DMS79 treated with DMSO at 0.1 percent for 48 hours (cell line): ENCODE data around the gene ITGB2.
"Not testable (repeated sequence)": the region's sequence is repeated elsewhere in the genome, so short reads cannot be mapped to it uniquely, and the experiment has no call there.

Experiments
- DNase-seq: peaks from one replicate; lab custom pipeline; 2025; lab: John Stamatoyannopoulos, UW

ITGB2 gene

DNA sequence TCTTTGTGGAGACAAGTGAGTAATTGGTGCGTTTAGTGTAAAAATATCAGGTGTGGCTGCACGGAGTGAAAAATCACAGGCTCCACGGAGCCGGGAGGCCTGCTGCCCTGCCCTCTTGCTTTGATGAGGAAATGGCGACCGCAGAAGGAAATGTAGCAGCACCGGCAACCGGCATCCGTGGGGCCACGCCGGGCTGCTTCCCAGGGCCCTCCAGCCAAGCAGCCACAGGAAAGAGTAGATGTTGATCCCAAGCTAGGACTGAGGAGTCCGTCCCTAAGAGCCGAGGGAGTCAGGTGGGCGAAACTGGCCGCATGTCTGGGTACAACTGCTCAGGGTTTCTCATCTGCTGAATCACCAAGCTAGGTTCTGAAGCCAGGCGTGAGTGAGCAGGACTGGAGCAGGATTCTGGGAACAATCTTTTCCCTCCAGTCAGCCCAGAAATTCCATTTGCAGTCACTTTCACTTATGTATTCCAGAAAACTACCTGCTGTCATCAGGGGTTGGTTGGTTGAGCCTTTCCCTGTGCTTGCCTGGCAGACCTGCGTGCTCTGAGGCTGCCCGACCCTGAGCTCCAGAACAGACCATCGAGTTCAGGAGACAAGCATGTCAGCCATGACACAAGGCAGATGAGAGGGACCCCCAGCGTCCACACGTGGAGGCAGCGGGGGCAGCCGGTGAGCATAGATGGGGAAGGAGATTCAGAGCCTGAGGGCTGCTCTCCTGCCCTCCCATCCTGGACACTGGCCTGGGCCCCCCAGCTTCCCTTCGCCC lies 5.8 kb upstream of the ITGB2 start:
- no peak for DNase-seq

DNA sequence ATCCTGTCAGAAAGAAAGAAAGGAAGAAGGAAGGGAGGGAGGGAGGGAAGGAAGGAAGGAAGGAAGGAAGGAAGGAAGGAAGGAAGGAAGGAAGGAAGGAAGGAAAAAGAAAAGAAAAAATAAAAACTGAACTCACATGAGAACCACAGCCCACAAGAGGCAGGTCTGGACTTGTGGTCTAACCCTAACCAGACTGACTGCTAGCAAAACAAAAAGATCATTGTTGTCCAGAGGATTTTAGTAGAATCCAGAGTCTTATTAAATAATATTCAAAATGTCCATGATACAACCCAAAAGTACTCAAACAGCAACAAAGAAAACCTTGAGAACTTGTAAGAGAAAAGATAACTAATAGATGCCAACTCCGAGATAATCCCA lies 4.7 kb upstream of the ITGB2 start:
- DNase-seq: no peak

GRCh38 chr21:44924606-44925377 lies 4.1 kb upstream of the ITGB2 start:
- DNase-seq: no peak

DNA sequence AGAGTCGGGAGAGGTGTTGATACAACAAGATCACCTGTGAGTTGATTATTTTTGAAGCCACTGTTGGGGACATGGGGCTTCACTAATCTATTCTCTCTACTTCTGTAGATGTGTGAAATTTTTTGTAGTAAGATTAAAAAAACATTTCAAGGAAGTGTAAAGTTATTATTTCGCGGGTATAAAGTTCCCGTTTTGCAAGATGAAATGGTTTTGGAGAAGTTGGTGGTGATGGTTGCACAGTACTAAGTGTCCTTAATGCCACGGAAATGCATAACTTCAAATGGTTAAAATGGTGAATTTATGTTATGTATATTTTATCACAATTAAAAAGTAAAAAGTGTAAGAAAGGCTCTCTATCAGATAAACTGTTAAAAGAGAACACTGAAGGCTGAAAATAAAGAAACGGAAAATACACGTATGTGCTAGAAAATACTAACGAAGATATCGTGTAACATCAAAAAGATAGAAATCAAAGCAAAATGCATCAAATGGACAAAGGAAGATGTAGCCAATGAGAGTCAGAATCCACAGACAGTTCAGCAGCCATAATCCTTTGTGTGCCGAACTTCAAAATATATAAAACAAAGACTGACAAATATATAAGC lies 2.9 kb upstream of the ITGB2 start:
- DNase-seq: no peak

DNA sequence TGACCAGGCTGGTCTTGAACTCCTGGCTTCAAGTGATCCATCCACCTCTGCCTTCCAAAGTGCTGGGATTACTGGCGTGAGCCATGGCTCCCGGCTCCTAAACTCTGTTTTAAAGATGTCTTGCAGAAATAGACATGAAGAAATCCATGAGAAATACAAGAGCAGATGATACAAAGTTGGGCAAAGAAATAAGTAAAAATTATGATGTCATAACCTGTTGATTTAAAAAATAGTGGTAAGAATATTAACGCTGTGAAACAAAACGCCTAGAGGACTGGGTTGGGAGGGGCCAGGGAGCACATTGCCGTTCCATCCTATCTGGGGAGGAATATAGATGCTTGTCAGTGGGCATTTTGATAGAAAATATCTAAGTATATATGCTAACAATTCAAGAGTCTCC lies 1.2 kb upstream of the ITGB2 start:
- no peak for DNase-seq

DNA sequence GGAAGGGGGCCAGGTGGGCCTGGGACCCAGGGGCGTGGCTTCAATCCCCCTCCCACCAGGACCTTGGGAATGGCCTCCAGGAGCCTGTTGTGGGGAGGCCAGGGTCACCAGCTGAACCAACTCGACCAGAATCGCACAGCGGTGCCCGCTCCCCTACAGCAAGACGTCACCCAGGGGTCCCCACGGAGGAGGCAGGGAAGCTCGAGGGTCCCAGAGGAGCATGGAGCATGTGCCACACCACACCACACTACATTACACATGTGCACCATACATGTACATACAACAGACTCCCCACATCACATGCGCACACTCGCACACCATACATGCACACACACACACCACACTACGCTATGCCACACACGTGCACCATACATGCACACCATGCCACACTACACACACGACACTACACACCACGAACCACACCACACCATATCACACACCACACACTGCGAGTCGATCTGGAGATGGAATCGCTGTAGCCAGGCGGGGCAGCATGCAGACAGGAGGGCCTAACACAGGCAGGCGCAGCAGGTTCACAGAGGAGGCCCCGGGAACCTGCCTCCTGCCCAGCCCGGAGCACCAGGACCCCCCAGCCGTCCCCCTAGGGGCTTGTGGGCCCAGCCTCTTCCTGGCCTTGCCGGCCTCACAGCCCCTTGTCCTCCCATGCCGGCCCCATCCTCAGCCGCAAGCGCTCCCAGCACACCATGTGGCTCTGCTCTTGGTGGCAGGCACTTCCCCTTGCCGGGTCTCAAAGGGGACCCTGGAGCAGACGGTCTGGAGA lies 596 bp downstream of the ITGB2 start:
- DNase-seq: no peak

- no peak for DNase-seq
Measured at GRCh38 chr21:44919111-44919912, 1.4 kb downstream of the ITGB2 start.

- no peak for DNase-seq
Measured at GRCh38 chr21:44918581-44919033, 2.1 kb downstream of the ITGB2 start.

- DNase-seq: no peak
Measured at GRCh38 chr21:44918107-44918470, 2.6 kb downstream of the ITGB2 start.

GRCh38 chr21:44917446-44918106 lies 3.1 kb downstream of the ITGB2 start:
- DNase-seq: no peak

GRCh38 chr21:44916965-44917364 lies 3.7 kb downstream of the ITGB2 start:
- peak; percentile 36 for DNase-seq

DNA sequence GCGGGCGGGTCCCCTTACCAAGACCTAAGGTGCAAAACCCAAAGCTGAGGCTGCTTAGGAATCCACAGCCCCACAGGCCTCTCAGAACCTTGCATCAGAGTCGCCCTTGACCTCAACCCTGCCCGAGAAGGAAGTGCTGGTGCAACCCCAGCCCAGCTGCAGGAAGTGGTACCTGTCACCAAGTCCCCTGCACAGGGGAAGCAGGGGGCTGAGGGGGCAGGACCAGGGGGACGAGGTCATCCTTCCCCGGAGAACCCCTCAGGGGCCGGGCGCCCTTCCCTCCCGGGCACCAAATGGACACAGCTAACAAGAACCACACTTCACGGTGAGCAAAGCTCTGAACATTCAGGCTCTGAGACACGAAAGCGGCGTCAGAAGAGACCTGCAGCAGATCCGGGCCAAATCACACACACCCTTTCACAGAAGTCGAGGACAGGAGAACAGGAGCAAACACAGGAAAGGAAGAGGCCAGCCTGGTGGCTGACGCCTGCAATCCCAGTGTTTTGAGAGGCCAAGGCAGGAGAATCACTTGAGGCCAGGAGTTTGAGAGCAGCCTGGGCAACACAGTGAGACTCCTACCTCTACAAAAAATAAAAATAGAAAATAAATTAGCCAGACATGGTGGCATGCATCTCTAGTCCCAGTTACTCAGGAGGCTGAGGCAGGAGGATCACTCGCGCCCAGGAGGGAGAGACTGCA lies 6.4 kb downstream of the ITGB2 start:
- DNase-seq: no peak

- DNase-seq: no peak
Measured at GRCh38 chr21:44913425-44914175, 7.1 kb downstream of the ITGB2 start.

GRCh38 chr21:44912506-44913412 lies 7.9 kb downstream of the ITGB2 start:
- not testable (repeated sequence) for DNase-seq

DNA sequence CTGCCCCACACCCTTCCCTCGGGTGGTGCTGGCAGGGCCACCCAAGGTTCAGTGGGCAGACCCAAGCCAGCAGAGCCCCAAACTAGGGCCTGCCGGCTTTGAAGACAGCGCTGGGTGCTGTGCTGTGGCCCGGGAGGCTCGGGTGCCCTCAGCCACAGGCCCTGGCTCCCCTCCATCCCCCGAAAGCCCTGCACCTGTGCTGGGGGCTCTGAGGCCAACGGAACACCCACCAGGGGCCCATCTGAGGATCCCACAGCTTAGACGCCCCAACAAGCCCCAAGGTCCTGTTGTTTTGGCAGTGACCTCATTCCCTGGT lies 8.6 kb downstream of the ITGB2 start:
- no peak for DNase-seq

GRCh38 chr21:44911384-44912157 lies 9.1 kb downstream of the ITGB2 start:
- peak; percentile 93 for DNase-seq

- no peak for DNase-seq
Measured at GRCh38 chr21:44911068-44911383, 9.7 kb downstream of the ITGB2 start.
